HG02588 (cell line): ENCODE results near the gene USP22.

Source experiments
- ATAC-seq: cut with Tn5 transposase; IDR thresholded peaks from one replicate; pipeline ENCODE4 v1.9.1; 2021; ENCODE audit warnings: mild to moderate bottlenecking, moderate library complexity; ENCODE audit not compliant: unreplicated experiment

USP22 gene

GRCh38 chr17:21002309-21003006, 40.4 kb downstream of the USP22 start:
- no peak for ATAC-seq

- no peak for ATAC-seq
Measured at GRCh38 chr17:21001813-21002221, 41.0 kb downstream of the USP22 start.

- ATAC-seq = no peak
Measured at GRCh38 chr17:21001111-21001812, 41.5 kb downstream of the USP22 start.

GRCh38 chr17:20999841-21000532, 42.8 kb downstream of the USP22 start:
- ATAC-seq = no peak

- ATAC-seq = no peak
Measured at GRCh38 chr17:20999044-20999573, 43.7 kb downstream of the USP22 start.

GRCh38 chr17:20998571-20999043, 44.2 kb downstream of the USP22 start:
- ATAC-seq = no peak

GRCh38 chr17:20997711-20998570, 44.9 kb downstream of the USP22 start:
- ATAC-seq = no peak

GRCh38 chr17:20996724-20997615, 45.8 kb downstream of the USP22 start:
- no peak for ATAC-seq

GRCh38 chr17:20995873-20996723, 46.7 kb downstream of the USP22 start:
- ATAC-seq = no peak

- ATAC-seq = no peak
Measured at GRCh38 chr17:20995164-20995872, 47.5 kb downstream of the USP22 start.

GRCh38 chr17:20994779-20995149, 48.0 kb downstream of the USP22 start:
- no peak for ATAC-seq

GRCh38 chr17:20993863-20994778, 48.7 kb downstream of the USP22 start:
- no peak for ATAC-seq

- ATAC-seq = no peak
Measured at GRCh38 chr17:20992987-20993862, 49.6 kb downstream of the USP22 start.

GRCh38 chr17:20992416-20992815, 50.4 kb downstream of the USP22 start:
- ATAC-seq = no peak

GRCh38 chr17:20991276-20992037, 51.4 kb downstream of the USP22 start:
- ATAC-seq = no peak
